Measurements from ENCODE around the gene TRIO.

Gene TRIO

GRCh38 chr5:14286007-14286406 lies 142.9 kb downstream of the TRIO start:
- Histone ChIP-seq H3K4me1 (peaks cover 0 to 34% (median 0%) of the 10 kb centered on the region in 4 donors), H3K36me3 (peaks cover 13 to 24% (median 20%) of the 10 kb centered on the region in 3 donors), H3K9me3 (no peaks in the 10 kb centered on the region), H3K4me3 (no peak overlapping the region), H3K27ac (no peak overlapping the region), H3K27me3 (no peaks in the 10 kb centered on the region)
- intact Hi-C loops (cut with DNase I; ENCODE audit: low total_unique reads), result no loop called here
- TF ChIP-seq CTCF (IDR thresholded peaks at IDR 0.05), result no peak
- DNase-seq, result no peak

- no peak overlapping the region for H3K27ac ChIP-seq
- DNase-seq, result no peak
- no peaks in the 10 kb centered on the region for H3K27me3 ChIP-seq
- intact Hi-C loops (cut with DNase I; ENCODE audit: low total_unique reads), result no loop called here
- no peak overlapping the region for H3K4me3 ChIP-seq
- TF ChIP-seq CTCF (IDR thresholded peaks at IDR 0.05), result no peak
- H3K4me1 ChIP-seq, result peaks cover 0 to 27% (median 0%) of the 10 kb centered on the region in 4 donors
- peaks cover 10 to 28% (median 27%) of the 10 kb centered on the region in 3 donors for H3K36me3 ChIP-seq
- no peaks in the 10 kb centered on the region for H3K9me3 ChIP-seq
These were observed 143.7 kb downstream of the TRIO start for GRCh38 chr5:14286574-14287421.

GRCh38 chr5:14292766-14293658 lies 149.9 kb downstream of the TRIO start:
- H3K9me3 ChIP-seq, result no peaks in the 10 kb centered on the region
- H3K27me3 ChIP-seq, result no peaks in the 10 kb centered on the region
- peaks cover 34 to 43% (median 39%) of the 10 kb centered on the region in 3 donors for H3K36me3 ChIP-seq
- no peak overlapping the region for H3K27ac ChIP-seq
- no peak for DNase-seq
- peaks cover 0 to 17% (median 10%) of the 10 kb centered on the region in 4 donors for H3K4me1 ChIP-seq
- H3K4me3 ChIP-seq, result no peak overlapping the region
- intact Hi-C loops (cut with DNase I; ENCODE audit: low total_unique reads), result no loop called here
- no peak for TF ChIP-seq CTCF (IDR thresholded peaks at IDR 0.05)

GRCh38 chr5:14295610-14296009 lies 152.5 kb downstream of the TRIO start:
- peaks cover 34 to 51% (median 47%) of the 10 kb centered on the region in 3 donors for H3K36me3 ChIP-seq
- no peak overlapping the region for H3K4me3 ChIP-seq
- intact Hi-C loops (cut with DNase I; ENCODE audit: low total_unique reads), result no loop called here

More at GRCh38 chr5:14295610-14296009, 152.5 kb downstream of the TRIO start:
- Histone ChIP-seq H3K9me3 (no peaks in the 10 kb centered on the region), H3K27me3 (no peaks in the 10 kb centered on the region), H3K4me1 (peaks cover 0 to 17% (median 10%) of the 10 kb centered on the region in 4 donors), H3K27ac (no peak overlapping the region)
- no peak for DNase-seq
- TF ChIP-seq CTCF (IDR thresholded peaks at IDR 0.05), result no peak
